Activated naive CD8-positive, alpha-beta T cell (primary cell): ENCODE data around the gene POMGNT2.
"Not testable (repeated sequence)": the region's sequence is repeated elsewhere in the genome, so short reads cannot be mapped to it uniquely, and the experiment has no call there.

Source experiments
- H3K27ac Mint-ChIP-seq: one replicate; pipeline ENCODE4 v1.8.0; 2021; ENCODE audit warnings: mixed read lengths
- H3K27me3 Mint-ChIP-seq: one replicate; pipeline ENCODE4 v1.8.0; 2021; ENCODE audit warnings: mixed read lengths
- H3K36me3 Mint-ChIP-seq: one replicate; pipeline ENCODE4 v1.8.0; 2021; ENCODE audit warnings: mixed read lengths
- H3K4me1 Mint-ChIP-seq: one replicate; pipeline ENCODE4 v1.8.0; 2021; ENCODE audit warnings: low read depth, mixed read lengths
- H3K4me3 Mint-ChIP-seq: one replicate; pipeline ENCODE4 v1.8.0; 2021; ENCODE audit warnings: mild to moderate bottlenecking, mixed read lengths
- H3K9me3 Mint-ChIP-seq: one replicate; pipeline ENCODE4 v1.8.0; 2021; ENCODE audit warnings: low read depth, mixed read lengths

Gene POMGNT2

DNA sequence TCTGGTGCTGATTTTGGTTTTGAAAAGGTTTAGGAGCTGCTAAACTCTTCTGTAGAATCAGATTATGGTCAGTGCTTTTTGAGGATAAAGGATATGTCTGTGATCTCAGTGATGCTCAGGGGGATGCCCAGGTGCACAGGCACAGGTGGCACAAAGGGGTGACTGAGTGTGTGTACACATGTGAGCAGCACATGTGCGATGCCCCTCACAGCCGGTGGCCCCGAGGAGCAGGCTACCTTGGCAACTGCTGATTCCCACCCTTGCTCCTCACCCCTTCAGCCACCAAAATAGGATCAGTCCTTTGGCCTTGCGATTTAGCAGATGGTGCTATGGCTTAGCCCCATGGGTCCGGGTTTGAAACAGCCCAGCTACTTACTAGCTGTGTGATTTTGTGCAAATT is 51.1 kb downstream of the POMGNT2 start:
- no peak overlapping the region for H3K4me3 Mint-ChIP-seq
- H3K27ac Mint-ChIP-seq: no peak overlapping the region
- peaks cover 2% of the 10 kb centered on the region for H3K4me1 Mint-ChIP-seq
- H3K27me3 Mint-ChIP-seq: no peaks in the 10 kb centered on the region
- H3K9me3 Mint-ChIP-seq: peaks cover 10% of the 10 kb centered on the region
- H3K36me3 Mint-ChIP-seq: peaks cover 10% of the 10 kb centered on the region

DNA sequence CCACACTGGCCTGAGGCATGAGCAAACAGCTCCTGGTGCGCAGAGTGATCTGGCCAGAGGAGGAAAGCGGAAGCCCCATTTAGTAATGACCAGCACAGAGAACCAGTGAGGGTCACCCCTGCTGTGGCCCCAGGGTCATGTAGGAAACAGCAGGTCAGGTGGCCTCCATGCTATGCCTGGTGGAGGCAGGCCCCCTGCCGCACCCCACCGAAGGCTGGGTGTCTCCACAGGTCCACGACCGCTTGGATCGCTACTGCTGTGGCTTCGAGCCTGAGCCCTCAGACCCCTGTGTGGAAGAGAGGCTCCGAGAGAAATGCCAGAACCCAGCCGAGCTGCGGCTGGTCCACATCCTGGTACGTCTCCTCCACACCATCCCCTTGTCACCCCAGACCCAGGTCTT is 52.6 kb downstream of the POMGNT2 start:
- Mint-ChIP-seq H3K4me1 (no peaks in the 10 kb centered on the region), H3K9me3 (peaks cover 16% of the 10 kb centered on the region), H3K27ac (no peak overlapping the region), H3K4me3 (no peak overlapping the region), H3K36me3 (peaks cover 17% of the 10 kb centered on the region), H3K27me3 (no peaks in the 10 kb centered on the region)

DNA sequence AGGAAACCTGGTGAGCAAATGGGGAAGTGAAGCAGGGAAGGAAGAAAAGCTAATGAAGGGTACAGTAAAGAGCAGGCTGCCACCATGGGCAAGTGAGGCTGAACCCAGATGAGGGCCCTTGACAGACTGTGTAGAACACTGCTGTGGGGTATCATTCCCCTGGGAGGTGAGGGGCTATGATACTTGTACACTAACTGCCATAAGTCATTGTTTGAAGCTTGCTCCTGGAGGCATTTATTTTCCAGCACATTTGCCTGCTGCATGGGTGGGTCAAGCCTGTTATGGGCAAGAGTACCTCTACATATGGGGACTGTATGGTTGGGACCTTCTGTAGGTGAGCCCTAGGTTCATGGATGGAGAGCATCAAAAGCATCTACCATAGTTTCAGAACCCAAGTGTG is 57.4 kb downstream of the POMGNT2 start:
- Mint-ChIP-seq H3K27ac (no peak overlapping the region), H3K4me1 (no peaks in the 10 kb centered on the region), H3K4me3 (no peak overlapping the region), H3K36me3 (peaks cover 20% of the 10 kb centered on the region), H3K27me3 (no peaks in the 10 kb centered on the region), H3K9me3 (peaks cover 26% of the 10 kb centered on the region)

GRCh38 chr3:43046583-43046982 is 59.3 kb downstream of the POMGNT2 start:
- H3K36me3 Mint-ChIP-seq: peaks cover 12% of the 10 kb centered on the region
- H3K27me3 Mint-ChIP-seq: no peaks in the 10 kb centered on the region
- peaks cover 23% of the 10 kb centered on the region for H3K9me3 Mint-ChIP-seq
- no peak overlapping the region for H3K27ac Mint-ChIP-seq
- H3K4me3 Mint-ChIP-seq: no peak overlapping the region
- no peaks in the 10 kb centered on the region for H3K4me1 Mint-ChIP-seq

GRCh38 chr3:43045079-43045478 is 60.8 kb downstream of the POMGNT2 start:
- H3K27ac Mint-ChIP-seq, H3K4me1 Mint-ChIP-seq, H3K27me3 Mint-ChIP-seq, H3K4me3 Mint-ChIP-seq: not testable (repeated sequence)
- Mint-ChIP-seq H3K9me3 (peaks cover 17% of the 10 kb centered on the region), H3K36me3 (peaks cover 10% of the 10 kb centered on the region)

DNA sequence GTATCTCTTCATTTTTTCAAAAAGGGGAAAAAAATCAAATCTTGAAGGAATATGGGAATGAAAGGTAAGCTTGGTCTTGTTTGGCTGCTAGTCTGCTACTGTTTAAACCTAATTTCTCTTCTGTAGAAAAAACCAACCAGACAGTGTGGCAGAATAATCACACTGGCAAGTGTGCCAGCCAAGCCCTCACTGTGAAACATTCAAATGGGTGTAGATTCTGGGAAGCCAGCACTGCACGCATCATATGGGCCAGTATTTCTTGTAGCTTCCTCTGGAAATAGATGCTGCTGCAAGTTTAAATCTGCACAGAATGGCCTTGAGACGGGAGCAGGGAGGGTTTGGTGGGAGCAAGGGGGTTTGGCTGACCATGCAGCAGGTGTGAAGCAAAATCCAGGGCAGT is 62.1 kb downstream of the POMGNT2 start:
- no peaks in the 10 kb centered on the region for H3K4me1 Mint-ChIP-seq
- no peaks in the 10 kb centered on the region for H3K27me3 Mint-ChIP-seq
- H3K4me3 Mint-ChIP-seq: no peak overlapping the region
- H3K36me3 Mint-ChIP-seq: peaks cover 7% of the 10 kb centered on the region
- H3K27ac Mint-ChIP-seq: no peak overlapping the region
- H3K9me3 Mint-ChIP-seq: peaks cover 12% of the 10 kb centered on the region

DNA sequence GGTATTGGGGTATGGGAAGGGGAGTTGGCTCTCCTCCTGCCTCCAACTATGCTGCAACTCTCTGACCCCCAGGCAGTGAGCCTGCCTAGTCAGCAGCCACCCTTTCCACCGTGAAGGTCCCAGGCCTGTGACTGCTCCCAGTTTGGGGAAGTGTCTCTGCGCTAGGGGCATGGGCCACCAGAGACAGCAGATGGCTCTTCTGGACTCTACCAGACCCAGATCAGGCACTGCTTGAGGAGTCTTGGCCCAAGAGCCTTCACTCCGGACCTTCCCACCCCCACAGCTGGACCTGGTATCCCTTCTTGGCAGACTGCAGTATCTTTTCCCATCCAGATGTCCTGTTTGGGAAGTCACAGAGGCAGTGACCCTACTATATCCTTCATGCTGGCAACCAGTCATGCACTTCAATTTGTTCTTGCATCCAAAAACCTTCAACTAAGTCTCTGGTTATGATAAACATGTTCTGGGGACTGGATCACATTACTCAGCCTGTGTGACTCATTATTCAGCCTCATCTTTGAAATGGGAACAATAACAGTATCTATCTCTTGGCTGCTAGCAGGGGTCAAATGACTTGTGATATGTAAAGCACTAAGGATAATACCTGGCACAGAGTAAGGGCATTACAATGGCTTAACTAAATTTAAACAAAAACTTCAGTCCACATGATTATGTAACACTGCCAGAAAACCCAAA is 62.7 kb downstream of the POMGNT2 start:
- Mint-ChIP-seq H3K4me3 (no peak overlapping the region), H3K9me3 (peaks cover 9% of the 10 kb centered on the region), H3K27me3 (no peaks in the 10 kb centered on the region), H3K27ac (no peak overlapping the region), H3K36me3 (peaks cover 3% of the 10 kb centered on the region), H3K4me1 (peaks cover 5% of the 10 kb centered on the region)

DNA sequence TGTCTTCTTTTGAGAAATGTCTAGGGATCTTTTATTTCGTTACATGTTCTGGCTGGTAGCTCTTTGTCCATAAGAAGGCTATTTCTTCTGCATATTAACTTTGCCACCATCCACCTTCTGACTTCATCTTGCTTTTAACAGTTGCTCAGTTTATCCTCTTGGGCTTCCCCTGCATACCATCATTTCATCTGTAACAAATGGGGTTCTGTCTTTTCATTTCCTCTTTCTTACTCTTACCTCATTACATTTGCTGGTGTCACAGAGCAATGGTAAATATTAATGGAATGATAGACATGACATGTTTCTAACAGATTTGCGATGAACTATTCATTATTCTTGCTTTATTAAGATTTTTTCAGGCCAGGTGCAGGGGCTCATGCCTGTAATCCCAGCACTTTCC is 64.4 kb downstream of the POMGNT2 start:
- H3K4me1 Mint-ChIP-seq: peaks cover 14% of the 10 kb centered on the region
- peaks cover 3% of the 10 kb centered on the region for H3K36me3 Mint-ChIP-seq
- no peaks in the 10 kb centered on the region for H3K27me3 Mint-ChIP-seq
- H3K4me3 Mint-ChIP-seq: no peak overlapping the region
- no peak overlapping the region for H3K27ac Mint-ChIP-seq
- no peaks in the 10 kb centered on the region for H3K9me3 Mint-ChIP-seq

DNA sequence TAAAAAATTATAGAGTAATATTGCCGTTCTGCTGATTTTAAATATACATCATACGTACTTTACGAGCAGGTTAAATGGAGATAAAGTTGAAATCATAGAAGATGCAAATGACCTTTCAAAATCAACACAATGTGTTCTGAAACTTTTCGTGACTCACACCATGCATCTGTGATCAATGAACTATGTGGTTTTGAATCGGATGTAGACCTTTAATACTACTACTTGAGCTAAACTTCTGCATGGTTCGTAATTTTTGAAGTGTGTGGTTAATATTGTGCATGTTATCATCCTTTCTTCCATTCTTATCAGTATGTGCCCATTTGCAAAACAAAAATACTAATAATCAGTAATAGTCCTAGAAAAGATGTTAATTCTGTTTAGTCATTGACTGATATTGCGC is 67.9 kb downstream of the POMGNT2 start:
- H3K4me3 Mint-ChIP-seq: no peak overlapping the region
- no peak overlapping the region for H3K27ac Mint-ChIP-seq
- H3K36me3 Mint-ChIP-seq: no peaks in the 10 kb centered on the region

GRCh38 chr3:43036621-43037423 is 69.1 kb downstream of the POMGNT2 start:
- peaks cover 14% of the 10 kb centered on the region for H3K4me1 Mint-ChIP-seq
- no peak overlapping the region for H3K4me3 Mint-ChIP-seq
- no peaks in the 10 kb centered on the region for H3K9me3 Mint-ChIP-seq
- no peaks in the 10 kb centered on the region for H3K36me3 Mint-ChIP-seq
- no peaks in the 10 kb centered on the region for H3K27me3 Mint-ChIP-seq
- no peak overlapping the region for H3K27ac Mint-ChIP-seq

More for the DNA sequence above, 67.9 kb downstream of the POMGNT2 start:
- Mint-ChIP-seq H3K4me1 (peaks cover 14% of the 10 kb centered on the region), H3K9me3 (no peaks in the 10 kb centered on the region), H3K27me3 (no peaks in the 10 kb centered on the region)

DNA sequence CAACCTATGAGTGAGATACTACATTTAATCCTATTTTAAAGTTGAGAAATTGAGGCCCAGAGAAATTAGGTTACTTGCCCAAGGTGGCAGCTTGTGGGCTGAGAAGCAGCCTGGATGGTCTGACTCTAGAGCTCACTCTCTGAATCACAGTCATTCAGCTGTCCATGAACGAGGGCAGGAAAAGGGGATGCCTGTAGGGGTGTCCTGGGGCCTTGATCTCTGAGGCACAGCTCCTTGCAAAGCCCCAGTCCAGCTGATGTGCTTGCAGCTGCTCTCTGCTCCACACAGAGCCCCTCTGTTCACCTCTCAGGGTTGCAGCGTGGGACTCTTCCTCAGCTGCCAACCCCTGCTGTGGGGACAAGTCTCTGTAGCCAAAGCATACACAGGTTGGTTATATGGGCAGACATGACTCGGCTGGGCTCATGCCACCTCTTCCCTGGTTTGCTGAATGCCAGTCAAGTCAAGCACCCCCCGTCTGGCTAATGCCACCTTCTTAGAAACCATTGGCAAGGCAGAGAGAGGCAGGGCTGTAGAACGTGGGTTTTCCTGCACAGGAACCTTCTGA is 70.0 kb downstream of the POMGNT2 start:
- no peaks in the 10 kb centered on the region for H3K9me3 Mint-ChIP-seq
- no peaks in the 10 kb centered on the region for H3K27me3 Mint-ChIP-seq
- H3K4me3 Mint-ChIP-seq: no peak overlapping the region
- peaks cover 14% of the 10 kb centered on the region for H3K4me1 Mint-ChIP-seq
- no peak overlapping the region for H3K27ac Mint-ChIP-seq
- H3K36me3 Mint-ChIP-seq: no peaks in the 10 kb centered on the region

GRCh38 chr3:43034911-43035310 is 71.0 kb downstream of the POMGNT2 start:
- Mint-ChIP-seq H3K4me1 (peaks cover 16% of the 10 kb centered on the region), H3K36me3 (no peaks in the 10 kb centered on the region), H3K27me3 (no peaks in the 10 kb centered on the region), H3K9me3 (no peaks in the 10 kb centered on the region), H3K27ac (no peak overlapping the region), H3K4me3 (no peak overlapping the region)

DNA sequence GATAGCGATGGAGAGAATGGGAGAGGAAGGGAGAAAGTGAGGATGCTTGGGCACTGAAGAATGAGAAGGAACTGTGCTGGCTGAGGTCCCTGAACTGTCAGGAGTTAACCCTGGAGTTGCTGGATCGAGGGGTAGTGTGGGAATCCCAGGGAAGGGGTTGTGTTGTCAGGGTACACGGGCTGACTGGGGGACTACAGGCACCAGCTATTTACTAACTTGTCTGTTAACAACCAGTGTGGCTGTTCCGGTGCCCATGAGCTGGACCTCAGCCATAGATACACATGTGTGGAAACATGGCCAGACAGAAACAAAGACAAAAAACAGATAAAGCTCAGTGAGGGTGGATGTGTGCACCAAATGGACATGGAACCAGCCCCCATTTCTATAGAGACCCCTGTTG is 71.7 kb downstream of the POMGNT2 start:
- Mint-ChIP-seq H3K27ac (no peak overlapping the region), H3K4me3 (no peak overlapping the region), H3K4me1 (peaks cover 22% of the 10 kb centered on the region), H3K36me3 (no peaks in the 10 kb centered on the region), H3K27me3 (no peaks in the 10 kb centered on the region), H3K9me3 (no peaks in the 10 kb centered on the region)

GRCh38 chr3:43032646-43033628 is 72.9 kb downstream of the POMGNT2 start:
- Mint-ChIP-seq H3K36me3 (no peaks in the 10 kb centered on the region), H3K4me3 (no peak overlapping the region), H3K9me3 (no peaks in the 10 kb centered on the region), H3K4me1 (peaks cover 17% of the 10 kb centered on the region), H3K27ac (no peak overlapping the region), H3K27me3 (no peaks in the 10 kb centered on the region)
